Tibial artery (tissue), 4 donors: ENCODE data around the gene UNC13B.

ENCODE experiments used
- DNase-seq, 2 donors: peaks; one replicate each; pipeline ENCODE4 v3.0.0-alpha.2; 2019
- H3K27ac ChIP-seq, 2 donors: fragments of 200-600 bp; sonication (generic) in 1 of 2; 1 replicate in 1 of 2; 2 replicates in 1 of 2; pipeline ENCODE4 v1.5.1; 2018 to 2019; ENCODE audit warnings: mild to moderate bottlenecking in 1 of 2
- H3K27me3 ChIP-seq, 2 donors: fragments of 200-600 bp; sonication (generic) in 1 of 2; one replicate each; pipeline versions ENCODE4 v1.5.1 to v1.6.0; 2016 to 2019
- H3K36me3 ChIP-seq, 3 donors: fragments of 200-600 bp; sonication (generic) in 2 of 3; one replicate each; pipeline ENCODE4 v1.5.1; 2016 to 2019; ENCODE audit warnings: mild to moderate bottlenecking in 2 of 3
- H3K4me1 ChIP-seq, 4 donors: fragments of 200-600 bp; sonication (generic) in 2 of 4; 1 replicate in 3 of 4; 2 replicates in 1 of 4; pipeline ENCODE4 v1.5.1; 2016 to 2019
- H3K4me3 ChIP-seq, 2 donors: fragments of 200-600 bp; sonication (generic) in 1 of 2; 1 replicate in 1 of 2; 2 replicates in 1 of 2; pipeline ENCODE4 v1.5.1; 2018 to 2019; ENCODE audit warnings: mild to moderate bottlenecking in 2 of 2
- H3K9me3 ChIP-seq, 3 donors: fragments of 200-600 bp; sonication (generic) in 1 of 3; one replicate each; pipeline ENCODE4 v1.5.1; 2016 to 2019
- intact Hi-C: fragments of 100-400 bp; cut with DNase I; formaldehyde crosslinking; loops from one replicate; pipeline ENCODE4 v1.15.0; 2023; ENCODE audit warnings: low total_unique reads
- TF ChIP-seq, protein P1 (sequence below), 2 experiments: fragments of 200-600 bp in 1 of 2; fragments of 450-650 bp in 1 of 2; IDR thresholded peaks; one replicate each; pipeline ENCODE4 v1.5.1; 2017 to 2019; ENCODE audit warnings: antibody characterized with exemption in 2 of 2, mild to moderate bottlenecking in 1 of 2, moderate library complexity in 1 of 2

UNC13B gene

DNA sequence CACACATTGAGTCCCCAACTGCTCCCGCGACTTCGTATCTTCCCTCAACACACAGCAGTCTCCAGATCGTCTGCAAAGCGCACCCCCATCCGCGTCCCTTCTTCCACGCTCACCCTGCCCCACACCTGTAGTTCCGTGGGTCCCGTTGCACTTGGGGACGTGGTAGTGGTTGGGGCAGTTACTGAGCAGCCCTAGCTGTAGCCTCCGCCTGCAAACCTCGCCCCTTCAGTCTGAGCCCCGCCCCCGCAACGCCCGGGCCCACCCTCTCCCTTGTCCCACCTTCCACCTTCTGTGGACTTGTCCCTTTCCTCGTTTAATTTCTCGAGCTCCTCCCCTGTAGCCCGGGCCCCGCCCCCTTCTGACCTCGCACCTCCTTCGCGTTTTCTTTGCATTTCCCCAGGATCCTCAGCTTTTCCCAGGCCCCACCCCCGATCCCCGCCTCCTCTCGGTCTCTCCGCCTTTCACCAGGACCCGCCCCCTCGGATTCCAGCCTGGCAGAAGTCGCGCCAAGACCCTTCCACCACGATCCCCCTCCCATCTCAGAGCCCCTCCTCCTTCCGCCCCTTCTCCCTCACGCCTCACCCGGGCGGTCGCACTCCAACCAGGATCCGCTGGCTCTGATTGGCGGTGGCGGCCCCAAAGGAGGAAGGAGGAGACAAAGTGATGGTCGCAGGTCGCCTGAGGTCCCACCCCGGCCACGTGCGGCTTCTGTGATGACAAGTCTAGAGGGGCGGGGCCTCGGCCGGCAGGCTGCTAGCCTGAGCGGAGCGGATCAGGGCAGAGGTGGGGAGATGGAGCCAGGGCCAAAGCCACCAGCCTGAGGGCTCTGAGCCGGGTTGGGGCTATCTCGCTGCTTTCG, 45.9 kb upstream of the UNC13B start, which contains the start of gene ATOSB:
ATOSB (minus strand) TSS at position 183 of the 859 bp plus-strand sequence. CDS start 7,588 bp downstream, outside the sequence.
- intact Hi-C loops = loop anchor here (2.0 to 5.0 kb wide), 3 partner anchors 143 to 446 kb away; a partner anchor contains a TSS

GRCh38 chr9:35116539-35116897, 45.3 kb upstream of the UNC13B start:
- peaks cover 4 to 50% (median 41%) of the 10 kb centered on the region in 4 donors for H3K4me1 ChIP-seq
- DNase-seq = no peak
- no peaks in the 10 kb centered on the region for H3K36me3 ChIP-seq
- TF ChIP-seq, protein P1, sequence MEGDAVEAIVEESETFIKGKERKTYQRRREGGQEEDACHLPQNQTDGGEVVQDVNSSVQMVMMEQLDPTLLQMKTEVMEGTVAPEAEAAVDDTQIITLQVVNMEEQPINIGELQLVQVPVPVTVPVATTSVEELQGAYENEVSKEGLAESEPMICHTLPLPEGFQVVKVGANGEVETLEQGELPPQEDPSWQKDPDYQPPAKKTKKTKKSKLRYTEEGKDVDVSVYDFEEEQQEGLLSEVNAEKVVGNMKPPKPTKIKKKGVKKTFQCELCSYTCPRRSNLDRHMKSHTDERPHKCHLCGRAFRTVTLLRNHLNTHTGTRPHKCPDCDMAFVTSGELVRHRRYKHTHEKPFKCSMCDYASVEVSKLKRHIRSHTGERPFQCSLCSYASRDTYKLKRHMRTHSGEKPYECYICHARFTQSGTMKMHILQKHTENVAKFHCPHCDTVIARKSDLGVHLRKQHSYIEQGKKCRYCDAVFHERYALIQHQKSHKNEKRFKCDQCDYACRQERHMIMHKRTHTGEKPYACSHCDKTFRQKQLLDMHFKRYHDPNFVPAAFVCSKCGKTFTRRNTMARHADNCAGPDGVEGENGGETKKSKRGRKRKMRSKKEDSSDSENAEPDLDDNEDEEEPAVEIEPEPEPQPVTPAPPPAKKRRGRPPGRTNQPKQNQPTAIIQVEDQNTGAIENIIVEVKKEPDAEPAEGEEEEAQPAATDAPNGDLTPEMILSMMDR (IDR thresholded peaks at IDR 0.05) = no peak
- peak overlapping the region; percentile 59 to 64 for H3K4me3 ChIP-seq
- H3K9me3 ChIP-seq = no peaks in the 10 kb centered on the region
- intact Hi-C loops = loop anchor here (2.0 to 5.0 kb wide), 3 partner anchors 142 to 446 kb away; a partner anchor contains a TSS
- peak overlapping the region; percentile 97 to 100 for H3K27ac ChIP-seq
- no peaks in the 10 kb centered on the region for H3K27me3 ChIP-seq

More for the DNA sequence above, 45.9 kb upstream of the UNC13B start, which contains the start of gene ATOSB:
- peak within 1 kb of the TSS; percentile 59 to 64 for H3K4me3 ChIP-seq
- no peaks in the 10 kb centered on the region for H3K36me3 ChIP-seq
- peak within 1 kb of the TSS; percentile 97 to 100 for H3K27ac ChIP-seq
- no peaks in the 10 kb centered on the region for H3K27me3 ChIP-seq
- peaks cover 4 to 51% (median 42%) of the 10 kb centered on the region in 4 donors for H3K4me1 ChIP-seq
- H3K9me3 ChIP-seq = no peaks in the 10 kb centered on the region
- TF ChIP-seq, protein P1 (IDR thresholded peaks at IDR 0.05) = no peak
- peak; percentile 99 for DNase-seq

DNA sequence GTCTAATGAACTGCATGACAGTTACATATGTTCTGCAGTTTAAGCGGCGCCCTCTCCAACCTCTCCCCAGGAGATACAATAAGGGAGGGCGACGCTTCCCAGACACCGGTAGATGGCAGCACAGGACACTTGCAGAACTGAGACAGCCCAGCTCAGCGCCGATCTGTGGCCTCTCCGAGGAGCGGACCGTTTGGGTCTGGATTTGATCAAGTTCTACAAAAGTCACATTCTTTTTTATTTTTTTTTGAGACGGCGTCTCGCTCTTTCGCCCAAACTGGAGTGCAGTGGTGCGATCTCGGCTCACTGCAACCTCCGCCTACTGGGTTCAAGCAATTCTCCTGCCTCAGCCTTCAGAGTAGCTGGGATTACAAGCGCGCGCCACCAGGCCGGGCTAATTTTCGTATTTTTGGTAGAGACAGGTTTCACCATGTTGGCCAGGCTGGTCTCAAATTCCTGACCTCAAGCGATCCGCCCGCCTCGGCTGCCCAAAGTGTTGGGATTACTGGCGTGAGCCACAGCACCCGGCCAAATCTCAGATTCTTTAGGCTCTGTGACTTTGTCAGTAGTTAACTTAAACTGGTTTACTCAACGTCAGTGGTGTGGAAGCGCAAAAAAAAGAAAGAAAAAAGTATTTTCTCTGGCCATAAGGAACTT, 44.8 kb upstream of the UNC13B start:
- peak overlapping the region; percentile 59 to 64 for H3K4me3 ChIP-seq
- H3K27me3 ChIP-seq = no peaks in the 10 kb centered on the region
- H3K9me3 ChIP-seq = no peaks in the 10 kb centered on the region
- TF ChIP-seq, protein P1 (IDR thresholded peaks at IDR 0.05) = peak; percentile 93 to 96
- H3K27ac ChIP-seq = peak overlapping the region; percentile 97 to 100
- DNase-seq = peak; percentile 95 to 96
- H3K4me1 ChIP-seq = peaks cover 4 to 46% (median 38%) of the 10 kb centered on the region in 4 donors
- H3K36me3 ChIP-seq = no peaks in the 10 kb centered on the region
- intact Hi-C loops = loop anchor here (2.0 to 5.0 kb wide), 3 partner anchors 142 to 445 kb away; a partner anchor contains a TSS

- no peak overlapping the region for H3K4me3 ChIP-seq
- intact Hi-C loops = no loop called here
- H3K27me3 ChIP-seq = peaks cover 0 to 3% of the 10 kb centered on the region in 2 donors
- peaks cover 0 to 5% (median 0%) of the 10 kb centered on the region in 3 donors for H3K9me3 ChIP-seq
- H3K36me3 ChIP-seq = no peaks in the 10 kb centered on the region
- TF ChIP-seq, protein P1 (IDR thresholded peaks at IDR 0.05) = no peak
- peak in 1 of 2 donors; percentile 16 for DNase-seq
- H3K4me1 ChIP-seq = no peaks in the 10 kb centered on the region
- H3K27ac ChIP-seq = no peak overlapping the region
Observed at GRCh38 chr9:35134920-35135319, 26.9 kb upstream of the UNC13B start.

DNA sequence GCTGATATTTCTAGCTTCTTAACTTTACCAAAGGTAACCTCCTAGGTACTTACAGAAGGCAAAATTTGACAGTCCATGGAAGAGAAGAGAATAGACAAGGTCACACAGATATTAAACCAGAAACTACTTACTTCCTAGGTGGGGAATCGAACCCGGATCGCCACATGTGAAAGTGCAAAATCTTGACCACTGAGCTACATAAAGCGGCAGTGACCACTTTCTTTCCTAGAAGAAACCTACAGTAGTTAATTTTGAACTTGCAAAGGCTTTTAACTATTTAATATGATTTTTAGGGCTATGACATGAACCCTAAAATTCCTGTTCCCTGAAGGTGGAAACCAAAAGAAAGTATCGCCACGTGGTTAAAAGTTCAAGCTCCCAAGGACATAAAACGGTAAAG, 25.8 kb upstream of the UNC13B start:
- Histone ChIP-seq H3K27me3 (peaks cover 0 to 3% of the 10 kb centered on the region in 2 donors), H3K4me3 (no peak overlapping the region), H3K9me3 (peaks cover 0 to 5% (median 0%) of the 10 kb centered on the region in 3 donors), H3K36me3 (no peaks in the 10 kb centered on the region), H3K4me1 (no peaks in the 10 kb centered on the region), H3K27ac (no peak overlapping the region)
- intact Hi-C loops = no loop called here
- TF ChIP-seq, protein P1 (IDR thresholded peaks at IDR 0.05) = no peak
- no peak for DNase-seq
